AG09319 (cell line): ENCODE measurements around the gene SYN1.

Source experiments
- DNase-seq: peaks from one replicate; pipeline ENCODE4 v3.0.0-alpha.2; 2010; ENCODE audit warnings: low read depth; ENCODE audit errors: extremely low read depth
- TF ChIP-seq, protein P1 (sequence below): IDR thresholded peaks from 2 replicates; pipeline ENCODE4 v1.5.1; 2011; ENCODE audit warnings: low read depth, mild to moderate bottlenecking, inconsistent platforms, low read length, moderate library complexity

SYN1 gene

GRCh38 chrX:47577901-47578300 lies 41.8 kb downstream of the SYN1 start:
- no peak for DNase-seq
- TF ChIP-seq, protein P1, sequence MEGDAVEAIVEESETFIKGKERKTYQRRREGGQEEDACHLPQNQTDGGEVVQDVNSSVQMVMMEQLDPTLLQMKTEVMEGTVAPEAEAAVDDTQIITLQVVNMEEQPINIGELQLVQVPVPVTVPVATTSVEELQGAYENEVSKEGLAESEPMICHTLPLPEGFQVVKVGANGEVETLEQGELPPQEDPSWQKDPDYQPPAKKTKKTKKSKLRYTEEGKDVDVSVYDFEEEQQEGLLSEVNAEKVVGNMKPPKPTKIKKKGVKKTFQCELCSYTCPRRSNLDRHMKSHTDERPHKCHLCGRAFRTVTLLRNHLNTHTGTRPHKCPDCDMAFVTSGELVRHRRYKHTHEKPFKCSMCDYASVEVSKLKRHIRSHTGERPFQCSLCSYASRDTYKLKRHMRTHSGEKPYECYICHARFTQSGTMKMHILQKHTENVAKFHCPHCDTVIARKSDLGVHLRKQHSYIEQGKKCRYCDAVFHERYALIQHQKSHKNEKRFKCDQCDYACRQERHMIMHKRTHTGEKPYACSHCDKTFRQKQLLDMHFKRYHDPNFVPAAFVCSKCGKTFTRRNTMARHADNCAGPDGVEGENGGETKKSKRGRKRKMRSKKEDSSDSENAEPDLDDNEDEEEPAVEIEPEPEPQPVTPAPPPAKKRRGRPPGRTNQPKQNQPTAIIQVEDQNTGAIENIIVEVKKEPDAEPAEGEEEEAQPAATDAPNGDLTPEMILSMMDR: no peak

DNA sequence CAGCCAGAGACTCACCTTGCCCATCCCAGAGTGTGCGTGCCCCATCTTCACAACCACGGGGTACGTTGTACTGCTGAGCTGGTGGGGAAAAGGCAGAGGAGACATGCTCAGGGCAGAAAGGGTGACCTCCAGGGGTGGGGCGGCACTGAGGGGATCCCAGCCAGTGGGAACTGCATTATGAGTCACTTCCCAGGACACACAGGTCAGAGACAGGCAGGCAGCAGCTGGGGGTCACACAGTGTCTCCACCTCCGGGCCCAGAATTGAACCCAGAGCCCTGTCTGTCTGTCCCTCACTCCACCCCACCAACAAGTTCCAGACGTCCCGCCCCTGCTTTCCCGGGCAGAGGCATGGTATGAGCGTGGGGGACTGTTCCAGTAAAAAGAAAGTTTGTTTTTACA lies 42.2 kb downstream of the SYN1 start:
- no peak for DNase-seq
- TF ChIP-seq, protein P1: no peak

- TF ChIP-seq, protein P1: no peak
- DNase-seq: no peak
Measured at GRCh38 chrX:47576021-47576898, 43.4 kb downstream of the SYN1 start.

DNA sequence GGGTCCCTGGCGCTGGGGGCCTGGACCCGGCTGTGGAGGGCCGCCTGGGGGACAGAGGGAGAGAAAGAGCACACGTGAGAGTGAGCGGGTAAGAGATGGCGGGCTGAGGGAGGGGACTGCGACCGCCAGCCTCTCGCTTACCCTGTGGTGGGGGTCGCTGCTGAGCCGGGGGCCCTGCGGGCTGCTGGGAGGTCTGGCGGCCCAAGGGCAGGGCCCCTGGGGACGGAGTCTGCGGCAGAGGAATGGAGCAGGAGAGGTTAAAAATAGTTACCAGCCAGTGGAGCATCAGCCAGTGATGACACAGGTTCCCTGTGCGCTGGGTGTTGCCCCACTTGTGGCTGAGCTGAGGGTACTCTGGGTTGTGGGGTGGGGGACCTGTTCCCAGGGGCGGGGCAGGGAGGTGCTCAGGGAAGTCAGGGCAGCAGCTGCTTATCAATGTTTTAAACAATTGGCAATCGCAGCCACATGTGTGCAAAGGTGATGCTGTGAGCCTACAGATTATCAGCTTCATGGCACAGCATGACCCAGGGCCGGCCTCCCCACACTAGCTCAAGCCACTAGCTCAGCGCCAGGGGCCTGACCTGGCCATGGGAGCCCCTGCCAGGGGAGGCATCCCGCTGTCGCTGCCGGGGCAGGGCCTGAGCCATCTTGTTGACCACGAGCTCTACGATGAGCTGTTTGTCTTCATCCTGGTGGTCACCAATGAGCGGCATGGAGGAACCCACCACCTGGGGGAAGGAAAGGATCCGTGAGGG lies 44.9 kb downstream of the SYN1 start:
- DNase-seq: no peak
- TF ChIP-seq, protein P1: no peak

- DNase-seq: no peak
Measured at GRCh38 chrX:47574076-47574546, 45.5 kb downstream of the SYN1 start.

DNA sequence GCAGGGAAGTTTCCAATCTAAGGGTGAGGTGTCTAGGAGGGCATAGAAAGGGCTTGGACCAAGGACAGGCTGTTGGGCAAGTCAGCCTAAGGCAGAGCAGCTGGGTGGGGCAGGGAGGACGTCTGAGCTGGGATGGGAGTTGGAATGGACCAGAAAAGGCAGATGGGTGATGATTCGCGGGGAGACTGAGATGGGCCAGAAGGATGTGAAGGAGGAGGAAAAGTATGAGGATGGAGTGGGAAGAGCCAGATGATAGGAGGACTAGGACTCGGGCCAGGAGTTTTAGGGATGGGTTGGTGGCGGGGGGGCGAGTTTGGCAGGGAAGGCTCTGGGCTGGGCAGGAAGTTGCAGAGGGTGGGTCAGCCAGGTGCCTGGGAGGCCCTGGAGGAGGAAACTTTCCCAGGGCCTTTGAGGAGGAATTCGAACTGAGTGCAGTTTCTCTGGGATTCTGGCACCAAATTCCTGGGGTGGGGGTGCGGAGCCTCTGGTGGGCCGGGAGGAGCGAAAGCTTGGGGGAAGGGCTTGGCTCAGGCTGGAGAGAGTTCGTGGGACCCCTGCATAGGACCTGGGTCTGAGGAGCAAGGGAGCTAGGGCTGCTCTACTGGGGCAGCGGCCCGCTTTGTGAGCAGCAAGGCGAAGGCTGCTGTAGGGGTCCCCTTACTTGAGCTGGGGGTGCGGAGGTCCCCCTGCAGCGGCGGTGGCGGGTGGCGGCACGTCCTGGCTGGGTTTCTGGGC lies 46.1 kb downstream of the SYN1 start:
- DNase-seq: no peak
- TF ChIP-seq, protein P1: no peak

More at GRCh38 chrX:47574076-47574546, 45.5 kb downstream of the SYN1 start:
- TF ChIP-seq, protein P1: no peak
